SU-DHL-6 (cell line): ENCODE measurements around the gene HIVEP3.

ENCODE experiments used
- EZH2phosphoT487 ChIP-seq: fragments of 200-600 bp; sonication (generic), shearing (Covaris generic); conservative IDR thresholded peaks from 2 replicates; pipeline ENCODE4 v1.6.1; 2018; ENCODE audit warnings: mild to moderate bottlenecking, antibody characterized with exemption, low read length, moderate library complexity, mixed read lengths
- TF ChIP-seq, protein P1 (sequence below): fragments of 200-600 bp; sonication (generic); IDR thresholded peaks from one replicate; pipeline ENCODE4 v1.5.1; 2017; ENCODE audit warnings: antibody characterized with exemption, mild to moderate bottlenecking, low read length, moderate library complexity; ENCODE audit not compliant: insufficient read depth, poor library complexity, severe bottlenecking

DNA sequence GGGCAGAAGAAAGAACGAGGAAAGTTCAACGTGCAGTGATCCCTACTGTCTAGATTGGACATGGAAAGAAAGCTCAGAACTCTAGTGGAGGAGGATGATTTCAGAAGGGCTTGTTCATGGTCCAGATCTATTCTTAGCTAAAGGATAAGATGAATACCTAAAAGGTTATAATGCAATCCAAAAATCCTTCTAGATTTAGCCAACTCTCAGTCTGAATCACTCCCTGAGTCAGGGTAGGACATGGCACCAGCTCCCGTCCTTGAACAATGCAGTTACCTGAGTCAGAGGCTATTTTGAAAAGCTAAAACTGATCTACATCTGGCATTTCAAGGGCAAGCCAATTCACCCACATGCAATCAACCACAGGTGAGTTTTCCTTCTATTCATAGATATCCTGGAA lies 38.8 kb upstream of the HIVEP3 start:
- TF ChIP-seq, protein P1, sequence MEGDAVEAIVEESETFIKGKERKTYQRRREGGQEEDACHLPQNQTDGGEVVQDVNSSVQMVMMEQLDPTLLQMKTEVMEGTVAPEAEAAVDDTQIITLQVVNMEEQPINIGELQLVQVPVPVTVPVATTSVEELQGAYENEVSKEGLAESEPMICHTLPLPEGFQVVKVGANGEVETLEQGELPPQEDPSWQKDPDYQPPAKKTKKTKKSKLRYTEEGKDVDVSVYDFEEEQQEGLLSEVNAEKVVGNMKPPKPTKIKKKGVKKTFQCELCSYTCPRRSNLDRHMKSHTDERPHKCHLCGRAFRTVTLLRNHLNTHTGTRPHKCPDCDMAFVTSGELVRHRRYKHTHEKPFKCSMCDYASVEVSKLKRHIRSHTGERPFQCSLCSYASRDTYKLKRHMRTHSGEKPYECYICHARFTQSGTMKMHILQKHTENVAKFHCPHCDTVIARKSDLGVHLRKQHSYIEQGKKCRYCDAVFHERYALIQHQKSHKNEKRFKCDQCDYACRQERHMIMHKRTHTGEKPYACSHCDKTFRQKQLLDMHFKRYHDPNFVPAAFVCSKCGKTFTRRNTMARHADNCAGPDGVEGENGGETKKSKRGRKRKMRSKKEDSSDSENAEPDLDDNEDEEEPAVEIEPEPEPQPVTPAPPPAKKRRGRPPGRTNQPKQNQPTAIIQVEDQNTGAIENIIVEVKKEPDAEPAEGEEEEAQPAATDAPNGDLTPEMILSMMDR = no peak
- TF ChIP-seq EZH2phosphoT487 = no peak
